ENCODE data around the gene E2F4. TPM values are rescaled to one million over a fixed set of nuclear protein-coding genes. Genes with fewer than 3 reads are reported as not detected.

E2F4 gene
- total and polyA plus RNA-seq, 2 of the 13 experiments (the other 11 are each of a cell fraction or from before 2014, with no cell fraction given), result 84.8 to 91.2 TPM

DNA sequence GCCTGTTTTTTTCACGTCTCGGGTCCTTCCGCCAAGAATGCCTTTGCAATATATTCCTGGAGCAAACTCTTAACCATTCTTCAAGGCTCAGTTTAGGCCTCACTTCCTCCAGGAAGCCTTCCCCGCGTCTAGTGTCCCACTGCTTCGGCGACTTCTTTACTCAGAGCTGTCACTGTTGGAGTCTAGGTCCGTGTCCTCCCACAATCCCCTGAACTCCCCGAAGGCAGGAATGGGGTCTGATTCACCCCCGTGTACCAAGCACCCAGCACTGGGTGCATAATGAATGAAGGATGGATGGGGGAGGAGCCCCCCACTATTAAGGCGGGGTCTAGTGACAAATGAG is 8.7 kb upstream of the E2F4 start (continued):
- TF ChIP-seq, protein P1, sequence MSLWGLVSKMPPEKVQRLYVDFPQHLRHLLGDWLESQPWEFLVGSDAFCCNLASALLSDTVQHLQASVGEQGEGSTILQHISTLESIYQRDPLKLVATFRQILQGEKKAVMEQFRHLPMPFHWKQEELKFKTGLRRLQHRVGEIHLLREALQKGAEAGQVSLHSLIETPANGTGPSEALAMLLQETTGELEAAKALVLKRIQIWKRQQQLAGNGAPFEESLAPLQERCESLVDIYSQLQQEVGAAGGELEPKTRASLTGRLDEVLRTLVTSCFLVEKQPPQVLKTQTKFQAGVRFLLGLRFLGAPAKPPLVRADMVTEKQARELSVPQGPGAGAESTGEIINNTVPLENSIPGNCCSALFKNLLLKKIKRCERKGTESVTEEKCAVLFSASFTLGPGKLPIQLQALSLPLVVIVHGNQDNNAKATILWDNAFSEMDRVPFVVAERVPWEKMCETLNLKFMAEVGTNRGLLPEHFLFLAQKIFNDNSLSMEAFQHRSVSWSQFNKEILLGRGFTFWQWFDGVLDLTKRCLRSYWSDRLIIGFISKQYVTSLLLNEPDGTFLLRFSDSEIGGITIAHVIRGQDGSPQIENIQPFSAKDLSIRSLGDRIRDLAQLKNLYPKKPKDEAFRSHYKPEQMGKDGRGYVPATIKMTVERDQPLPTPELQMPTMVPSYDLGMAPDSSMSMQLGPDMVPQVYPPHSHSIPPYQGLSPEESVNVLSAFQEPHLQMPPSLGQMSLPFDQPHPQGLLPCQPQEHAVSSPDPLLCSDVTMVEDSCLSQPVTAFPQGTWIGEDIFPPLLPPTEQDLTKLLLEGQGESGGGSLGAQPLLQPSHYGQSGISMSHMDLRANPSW (CRISPR knock-in tag; IDR thresholded peaks at IDR 0.05; ENCODE audit: borderline replicate concordance), result 0 out of 2 replicates have a peak, but pooled peaks have one; percentile 15

DNA sequence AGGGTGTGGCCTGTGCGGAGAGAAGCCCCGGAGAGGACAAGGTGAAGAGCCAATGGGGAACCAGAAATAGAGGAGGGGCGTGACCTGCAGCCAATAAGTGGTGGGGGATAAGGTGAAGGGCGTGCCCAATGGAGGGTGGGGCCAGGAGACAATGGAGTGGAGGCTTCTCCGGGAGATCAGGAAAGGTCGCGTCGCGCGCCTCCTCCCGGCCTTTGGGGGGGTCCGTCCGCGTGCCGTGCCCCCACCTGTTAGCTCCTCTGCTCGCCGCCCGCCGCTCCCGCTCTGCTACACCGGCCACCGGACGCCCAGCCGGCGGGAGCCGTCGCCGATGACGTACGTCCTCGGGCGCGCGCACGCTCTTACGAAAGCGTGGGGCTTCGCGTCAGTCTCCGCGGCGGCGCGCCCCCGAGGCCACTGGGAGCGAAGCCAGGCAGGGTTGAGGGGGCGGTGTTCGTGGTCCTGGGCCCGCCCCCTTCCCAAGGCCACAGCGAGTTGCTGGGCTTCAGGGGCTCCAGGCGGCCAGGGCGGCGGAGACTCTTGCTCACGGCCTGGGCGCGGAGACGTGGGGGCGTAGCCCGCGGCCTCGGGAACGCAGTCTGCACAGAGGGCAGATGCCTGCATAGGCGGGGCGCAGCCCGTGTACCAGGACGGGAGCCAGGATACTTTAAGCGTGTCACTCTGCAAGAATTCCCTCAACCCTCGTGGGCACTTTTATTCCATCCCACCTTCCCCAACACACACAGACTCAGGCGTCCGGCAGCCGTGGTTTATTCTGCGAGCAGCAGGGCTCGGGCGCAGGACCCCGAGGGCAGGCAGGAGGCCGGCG is 8.1 kb upstream of the E2F4 start, which contains the start of gene MATCAP1:
Gene MATCAP1, minus strand, starts transcription at position 337 of the 826 bp plus-strand sequence. CDS start 3,353 bp downstream, outside the sequence.
- H3K4me2 ChIP-seq (ENCODE audit: low read depth, low read length), result peak within 1 kb of the TSS; percentile 96
- peaks cover 5 to 7% of the 10 kb centered on the region in 2 experiments; a peak in 2 of 5 replicates for H3K27me3 ChIP-seq (ENCODE audit: control insufficient read depth in 1 of 2, insufficient read depth in 2 of 2, low read length in 2 of 2)
- peak within 1 kb of the TSS; percentile 93 for H3K9ac ChIP-seq (ENCODE audit: insufficient read depth, low read depth, low read length)
- H4K20me1 ChIP-seq (ENCODE audit: insufficient read depth, low read length), result no peaks in the 10 kb centered on the region; the same call in 1 of the 2 replicates
- peaks cover 48% of the 10 kb centered on the region for H3K4me1 ChIP-seq (ENCODE audit: insufficient read depth, low read length)
- FAIRE-seq (peak; percentile 99), DNase-seq (ENCODE audit: low spot score) (peak; percentile 99), ATAC-seq (peak; percentile 84)
- WGBS (ENCODE audit: low lambda C conversion rate), result under 1% methylated on average over 51 of the region's 77 CpGs
- ChIA-PET POLR2A (interaction anchor here (1.0 to 2.8 kb wide), 4 partner anchors 10 to 155 kb away, joined by 4 to 18 read pairs (median 4); partner anchors contain the start of genes CBFB, FBXL8 and NOL3), CTCF (ENCODE audit: low intra/inter-chr PET ratio, low total read pairs) (interaction anchor here (0.6 to 2.7 kb wide), 4 partner anchors 13 to 206 kb away, joined by 3 to 28 read pairs (median 3); no protein-coding TSS in a partner anchor)
- peak within 1 kb of the TSS; percentile 72 to 98 (median 82) for H3K4me3 ChIP-seq (replicated peaks in 1 of 3; ENCODE audit: insufficient read depth in 1 of 3, low read depth in 2 of 3, low read length in 3 of 3)
- no peaks in the 10 kb centered on the region for H3K36me3 ChIP-seq (replicated peaks in 1 of 2; ENCODE audit: control insufficient read depth in 1 of 2, insufficient read depth in 2 of 2, low read length in 2 of 2)
- no peaks in the 10 kb centered on the region for H3K9me3 ChIP-seq (ENCODE audit: low read length)
- in situ Hi-C loops (cut with HindIII; ENCODE audit: extremely low pct_ligation_motif_present, low pct_unique_long_range_greater_than_20kb) (no loop called here), intact Hi-C loops (cut with micrococcal nuclease; ENCODE audit: unreplicated experiment) (loop anchor here (1.0 kb wide), 1 partner anchor 14 kb away; the partner anchor contains the start of gene NOL3)
- H3K79me2 ChIP-seq (ENCODE audit: insufficient read depth, low read length), result no peaks in the 10 kb centered on the region
- no peak within 1 kb of the TSS for H2AFZ ChIP-seq (ENCODE audit: low read length)
- BruUV-seq (replicated peaks), result TSS peak; percentile 89
- peak within 1 kb of the TSS; percentile 82 for H3K27ac ChIP-seq (ENCODE audit: extremely low read length, insufficient read depth, low read length)
- TF ChIP-seq, protein P2, sequence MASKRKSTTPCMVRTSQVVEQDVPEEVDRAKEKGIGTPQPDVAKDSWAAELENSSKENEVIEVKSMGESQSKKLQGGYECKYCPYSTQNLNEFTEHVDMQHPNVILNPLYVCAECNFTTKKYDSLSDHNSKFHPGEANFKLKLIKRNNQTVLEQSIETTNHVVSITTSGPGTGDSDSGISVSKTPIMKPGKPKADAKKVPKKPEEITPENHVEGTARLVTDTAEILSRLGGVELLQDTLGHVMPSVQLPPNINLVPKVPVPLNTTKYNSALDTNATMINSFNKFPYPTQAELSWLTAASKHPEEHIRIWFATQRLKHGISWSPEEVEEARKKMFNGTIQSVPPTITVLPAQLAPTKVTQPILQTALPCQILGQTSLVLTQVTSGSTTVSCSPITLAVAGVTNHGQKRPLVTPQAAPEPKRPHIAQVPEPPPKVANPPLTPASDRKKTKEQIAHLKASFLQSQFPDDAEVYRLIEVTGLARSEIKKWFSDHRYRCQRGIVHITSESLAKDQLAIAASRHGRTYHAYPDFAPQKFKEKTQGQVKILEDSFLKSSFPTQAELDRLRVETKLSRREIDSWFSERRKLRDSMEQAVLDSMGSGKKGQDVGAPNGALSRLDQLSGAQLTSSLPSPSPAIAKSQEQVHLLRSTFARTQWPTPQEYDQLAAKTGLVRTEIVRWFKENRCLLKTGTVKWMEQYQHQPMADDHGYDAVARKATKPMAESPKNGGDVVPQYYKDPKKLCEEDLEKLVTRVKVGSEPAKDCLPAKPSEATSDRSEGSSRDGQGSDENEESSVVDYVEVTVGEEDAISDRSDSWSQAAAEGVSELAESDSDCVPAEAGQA (IDR thresholded peaks at IDR 0.05; ENCODE audit: low read depth), result peak; percentile 93
- TF ChIP-seq, protein P2 (CRISPR knock-in tag; IDR thresholded peaks at IDR 0.05; ENCODE audit: borderline replicate concordance), result no peak; the same call in 1 of the 2 replicates
- TF ChIP-seq ZNF761 (CRISPR knock-in tag; conservative IDR thresholded peaks at IDR 0.05), result peak; percentile 72; the same call in 1 of the 2 replicates
- peak; percentile 21 for TF ChIP-seq FOXC1 (CRISPR knock-in tag; IDR thresholded peaks at IDR 0.05; ENCODE audit: borderline replicate concordance)
- peak; percentile 71; the same call in 1 of the 2 replicates for TF ChIP-seq FOXO1 (CRISPR knock-in tag; IDR thresholded peaks at IDR 0.05)
- TF ChIP-seq HNRNPK (IDR thresholded peaks at IDR 0.05; ENCODE audit: low read depth, low read length, poor library complexity, severe bottlenecking), result peak; percentile 82
- TF ChIP-seq, protein P3, sequence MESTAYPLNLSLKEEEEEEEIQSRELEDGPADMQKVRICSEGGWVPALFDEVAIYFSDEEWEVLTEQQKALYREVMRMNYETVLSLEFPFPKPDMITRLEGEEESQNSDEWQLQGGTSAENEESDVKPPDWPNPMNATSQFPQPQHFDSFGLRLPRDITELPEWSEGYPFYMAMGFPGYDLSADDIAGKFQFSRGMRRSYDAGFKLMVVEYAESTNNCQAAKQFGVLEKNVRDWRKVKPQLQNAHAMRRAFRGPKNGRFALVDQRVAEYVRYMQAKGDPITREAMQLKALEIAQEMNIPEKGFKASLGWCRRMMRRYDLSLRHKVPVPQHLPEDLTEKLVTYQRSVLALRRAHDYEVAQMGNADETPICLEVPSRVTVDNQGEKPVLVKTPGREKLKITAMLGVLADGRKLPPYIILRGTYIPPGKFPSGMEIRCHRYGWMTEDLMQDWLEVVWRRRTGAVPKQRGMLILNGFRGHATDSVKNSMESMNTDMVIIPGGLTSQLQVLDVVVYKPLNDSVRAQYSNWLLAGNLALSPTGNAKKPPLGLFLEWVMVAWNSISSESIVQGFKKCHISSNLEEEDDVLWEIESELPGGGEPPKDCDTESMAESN (CRISPR knock-in tag; conservative IDR thresholded peaks at IDR 0.05), result peak; percentile 82
